SIG-M5 treated with dmso at 0.1 percent for 504 hours (cell line): ENCODE measurements around the gene DLG4.
"Not testable (repeated sequence)": the region's sequence is repeated elsewhere in the genome, so short reads cannot be mapped to it uniquely, and the experiment has no call there.

Experiments
- DNase-seq: peaks from one replicate; lab custom pipeline; 2025; ENCODE audit not compliant: unreplicated experiment; lab: John Stamatoyannopoulos, UW

DLG4 gene

DNA sequence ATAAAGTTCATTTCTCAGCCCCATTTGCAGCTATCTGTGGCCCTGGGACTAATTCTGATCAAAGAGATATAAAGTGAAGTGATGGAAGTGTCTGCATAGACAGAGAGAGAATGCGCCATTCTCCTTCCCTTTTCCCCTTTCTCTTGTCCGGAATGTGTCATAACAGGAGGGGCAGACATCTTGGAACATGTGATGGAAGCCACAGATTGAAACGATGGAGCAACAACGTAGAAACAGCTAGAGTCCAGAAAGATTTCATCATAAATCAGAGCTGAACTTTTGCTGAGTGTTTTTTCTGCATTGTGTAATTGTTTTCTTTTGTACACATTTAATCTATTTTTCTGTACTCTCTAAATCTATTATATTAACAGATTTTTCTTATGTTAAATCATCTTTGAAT is 51.8 kb downstream of the DLG4 start:
- peak; percentile 90 for DNase-seq

DNA sequence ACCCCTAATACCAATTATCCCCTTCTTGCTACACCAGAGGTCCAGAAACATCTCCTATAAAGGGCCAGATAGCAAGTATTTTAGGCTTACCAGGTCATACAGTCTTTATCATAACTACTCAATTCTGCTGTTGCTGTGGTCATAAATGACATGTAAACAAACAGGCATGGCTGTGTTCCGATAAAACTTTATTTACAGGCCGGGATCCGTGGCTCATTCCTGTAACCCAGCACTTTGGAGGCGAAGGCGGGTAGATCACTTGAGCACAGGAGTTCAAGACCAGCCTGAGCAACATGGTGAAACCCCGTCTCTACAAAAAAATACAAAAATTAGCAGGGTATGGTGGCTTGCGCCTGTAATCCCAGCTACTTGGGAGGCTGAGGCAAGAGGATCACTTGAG is 52.8 kb downstream of the DLG4 start:
- DNase-seq: no peak

DNA sequence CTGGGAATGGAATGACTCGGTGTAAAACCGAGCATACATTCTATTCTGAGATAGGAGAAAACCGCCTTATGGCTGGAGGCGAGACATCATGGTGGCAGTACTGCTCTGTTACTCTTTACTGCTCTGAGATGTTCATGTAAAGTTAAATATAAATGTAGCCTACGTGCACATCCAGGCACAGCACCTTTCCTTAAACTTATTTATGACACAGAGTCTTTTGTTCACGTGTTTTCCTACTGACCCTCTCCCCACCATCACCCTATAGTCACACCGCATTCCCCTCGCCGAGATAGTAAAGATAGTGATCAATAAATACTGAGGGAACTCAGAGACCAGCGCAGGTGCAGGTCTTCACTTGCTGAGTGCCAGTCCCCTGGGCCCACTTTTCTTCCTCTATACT is 60.1 kb downstream of the DLG4 start:
- not testable (repeated sequence) for DNase-seq

- DNase-seq: peak; percentile 38
Measured at GRCh38 chr17:7158424-7158823, 61.2 kb downstream of the DLG4 start.

- no peak for DNase-seq
Measured at GRCh38 chr17:7156342-7156940, 63.2 kb downstream of the DLG4 start.

DNA sequence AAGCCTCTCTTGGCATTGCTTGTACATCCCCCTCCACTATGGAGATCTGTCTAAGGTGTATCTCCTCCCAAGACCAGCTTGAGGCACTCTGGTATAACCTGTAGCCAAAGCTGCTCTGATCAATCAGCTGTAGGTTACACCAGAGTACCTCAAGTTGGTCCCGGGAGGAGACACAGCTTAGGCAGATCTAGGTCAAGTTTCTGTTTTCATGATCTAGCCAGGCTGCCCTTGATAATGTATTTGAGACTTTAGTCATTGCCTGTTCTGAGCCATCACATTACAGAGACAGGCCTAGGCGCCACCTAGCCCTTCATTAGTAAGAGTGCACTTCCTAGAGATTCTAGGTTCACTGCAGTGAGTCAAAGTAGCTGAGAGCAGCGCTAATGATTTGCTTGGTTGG is 71.9 kb downstream of the DLG4 start:
- no peak for DNase-seq

- DNase-seq: no peak
Measured at GRCh38 chr17:7146115-7146514, 73.5 kb downstream of the DLG4 start.

DNA sequence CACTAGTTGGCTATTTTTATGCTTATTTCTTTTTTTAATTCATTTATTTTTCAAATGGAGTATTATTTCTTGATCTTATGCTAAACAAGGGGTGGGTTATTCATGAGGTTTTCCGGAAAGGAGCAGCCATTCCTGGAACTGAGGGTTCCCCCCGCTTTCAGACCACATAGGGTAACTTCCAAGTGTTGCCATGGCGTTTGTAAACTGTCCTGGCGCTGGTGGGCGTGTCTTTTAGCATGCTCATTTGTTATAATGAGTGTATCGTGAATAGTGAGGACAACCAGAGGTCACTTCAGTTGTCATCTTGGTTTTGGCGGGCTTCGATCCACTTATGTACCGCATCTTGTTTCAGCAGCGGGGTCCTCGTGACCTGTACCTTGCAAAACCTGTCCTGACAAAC is 75.4 kb downstream of the DLG4 start:
- no peak for DNase-seq

DNA sequence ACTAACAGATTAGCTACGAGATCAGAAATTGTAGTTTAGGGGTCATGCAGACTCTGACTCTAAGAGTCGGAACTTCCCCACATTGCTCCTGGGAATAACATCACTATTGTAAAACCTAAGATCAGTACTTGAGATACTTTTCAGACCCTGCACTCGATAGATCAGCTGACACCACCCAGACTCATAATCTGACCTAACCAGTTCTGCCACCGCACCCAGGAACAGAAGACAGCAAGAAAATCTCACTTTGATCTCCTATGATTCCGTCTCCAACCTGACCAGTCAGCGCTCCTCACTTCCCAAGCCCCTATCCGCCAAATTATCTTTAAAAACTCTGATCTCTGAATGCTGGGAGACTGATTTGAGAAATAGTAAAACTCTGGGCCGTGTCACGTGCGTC is 77.8 kb downstream of the DLG4 start:
- peak; percentile 10 for DNase-seq

- no peak for DNase-seq
Measured at GRCh38 chr17:7139400-7139799, 80.2 kb downstream of the DLG4 start.

- no peak for DNase-seq
Measured at GRCh38 chr17:7138800-7139381, 80.7 kb downstream of the DLG4 start.

DNA sequence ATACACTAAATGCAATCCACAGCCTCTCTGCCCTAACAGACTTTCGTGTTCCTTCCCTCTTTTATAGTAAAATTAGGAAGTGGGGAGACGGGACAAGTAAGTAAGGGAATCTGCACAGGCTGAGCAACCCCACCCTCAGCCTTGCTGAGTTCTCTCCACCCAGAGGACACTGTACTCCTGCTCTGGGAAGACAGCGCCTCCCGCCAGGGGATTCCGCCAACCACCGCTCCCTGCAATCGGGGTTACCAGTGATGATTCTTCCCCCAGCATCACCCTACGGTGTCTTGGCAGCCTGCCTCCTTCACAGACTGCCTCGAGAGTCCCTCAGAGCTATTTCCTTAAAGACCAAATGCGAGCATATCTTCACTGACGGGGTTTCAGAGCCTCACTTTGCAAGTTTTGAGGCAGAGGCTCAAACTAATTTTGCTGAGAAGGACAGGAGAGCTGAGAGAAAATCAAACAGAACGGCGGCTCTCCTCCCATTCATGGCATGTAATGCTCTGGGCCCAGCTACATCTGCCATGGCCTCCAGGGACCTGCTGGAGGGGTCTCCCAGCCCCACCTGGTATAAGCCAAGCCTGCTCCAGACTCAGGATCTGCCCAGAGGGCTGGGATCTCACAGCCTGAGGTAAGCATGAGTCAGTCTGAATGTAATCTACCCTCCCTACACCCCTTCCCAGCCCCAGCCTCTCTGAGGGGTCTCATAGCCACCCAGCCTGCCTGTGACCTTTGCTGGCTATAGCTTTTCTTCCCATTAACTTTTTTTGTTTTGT is 82.3 kb downstream of the DLG4 start:
- no peak for DNase-seq
